ENCODE measurements around the gene GPR17. TPM values are rescaled to one million over a fixed set of nuclear protein-coding genes. Genes with fewer than 3 reads are reported as not detected.
A peak's percentile ranks its signal among the peaks of the same experiment; 100 is the strongest.

The GPR17 gene
- total and polyA plus RNA-seq, 5 donors from 2014 or later = not detected

DNA sequence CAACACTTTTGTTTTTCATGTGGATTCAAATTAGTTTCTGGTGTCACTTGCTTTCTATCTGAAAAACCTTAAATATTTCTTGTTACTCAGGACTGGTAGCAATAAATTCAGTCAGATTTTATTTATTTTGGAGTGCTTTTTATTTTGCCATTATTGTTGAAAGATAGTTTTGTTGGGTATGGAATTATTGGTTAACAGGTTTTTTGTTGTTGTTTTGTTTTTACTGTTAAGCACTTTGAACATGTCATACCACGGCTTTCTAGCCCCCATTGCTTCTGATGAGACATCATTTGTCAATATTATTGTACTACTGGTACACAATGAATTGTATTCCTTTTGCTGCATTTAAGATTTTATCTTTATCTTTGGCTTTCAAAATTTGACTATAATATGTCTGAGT, 42.5 kb downstream of the GPR17 start:
- no peaks in the 10 kb centered on the region for H3K4me1 Mint-ChIP-seq
- peaks cover 3% of the 10 kb centered on the region for H3K36me3 Mint-ChIP-seq
- Histone ChIP-seq H3K27ac (ENCODE audit: insufficient read depth, low read length, poor library complexity, severe bottlenecking) (no peak overlapping the region), H3K36me3 (ENCODE audit: control insufficient read depth, insufficient read depth, low read length) (no peaks in the 10 kb centered on the region), H3K4me1 (ENCODE audit: control insufficient read depth, insufficient read depth, low read length, poor library complexity, severe bottlenecking) (no peaks in the 10 kb centered on the region), H3K27me3 (ENCODE audit: control insufficient read depth, insufficient read depth, low read length) (peaks cover 7% of the 10 kb centered on the region), H3K9me3 (ENCODE audit: control insufficient read depth in 2 of 2, low read length in 2 of 2) (peaks cover 13 to 20% of the 10 kb centered on the region in 2 experiments), H3K4me3 (ENCODE audit: low read depth, low read length) (no peak overlapping the region)
- DNase-seq = no peak
- no peak for ATAC-seq (ENCODE audit: low read depth in 2 of 2)
- H3K9me3 Mint-ChIP-seq = peaks cover 0 to 28% (median 8%) of the 10 kb centered on the region in 7 donors
- no peak overlapping the region for H3K4me3 Mint-ChIP-seq
- peaks cover 19% of the 10 kb centered on the region for H3K27me3 Mint-ChIP-seq
- H3K27ac Mint-ChIP-seq = no peak overlapping the region

GRCh38 chr2:127690696-127691095, 44.7 kb downstream of the GPR17 start:
- H3K36me3 Mint-ChIP-seq = peaks cover 3% of the 10 kb centered on the region

DNA sequence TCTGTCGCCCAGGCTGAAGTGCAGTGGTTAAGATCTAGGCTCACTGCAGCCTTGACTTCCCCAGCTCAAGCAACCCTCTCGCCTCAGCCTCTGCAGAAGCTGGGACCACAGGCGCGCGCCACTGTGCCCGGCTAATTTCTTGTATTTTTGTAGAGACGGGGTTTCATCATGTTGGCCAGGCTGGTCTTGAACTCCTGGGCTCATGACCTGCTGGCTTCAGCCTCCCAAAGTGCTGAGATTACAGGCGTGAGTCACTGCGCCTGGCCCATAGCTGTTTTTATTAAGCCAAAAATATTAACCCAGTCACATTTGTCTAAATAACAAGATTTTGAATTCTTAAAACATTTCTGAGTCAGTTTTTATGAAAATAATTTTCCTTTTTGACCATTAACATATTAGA, 49.0 kb downstream of the GPR17 start:
- peaks cover 0 to 4% (median under 1%) of the 10 kb centered on the region in 4 donors for H3K4me1 Mint-ChIP-seq
- no peak overlapping the region for H3K27ac Mint-ChIP-seq
- no peak overlapping the region for H3K4me3 ChIP-seq (ENCODE audit: low read depth, low read length)
- H3K9me3 Mint-ChIP-seq = peaks cover 0 to 15% (median 7%) of the 10 kb centered on the region in 7 donors
- H3K4me3 Mint-ChIP-seq = no peak overlapping the region
- no peak overlapping the region for H3K27ac ChIP-seq (ENCODE audit: insufficient read depth, low read length, poor library complexity, severe bottlenecking)
- H3K36me3 Mint-ChIP-seq = peaks cover 7% of the 10 kb centered on the region
- no peaks in the 10 kb centered on the region for H3K36me3 ChIP-seq (ENCODE audit: control insufficient read depth, insufficient read depth, low read length)
- H3K4me1 ChIP-seq (ENCODE audit: control insufficient read depth, insufficient read depth, low read length, poor library complexity, severe bottlenecking) = no peaks in the 10 kb centered on the region
- H3K27me3 Mint-ChIP-seq = peaks cover 16% of the 10 kb centered on the region
- ATAC-seq (ENCODE audit: low read depth in 2 of 2) (no peak), DNase-seq (no peak)
- H3K27me3 ChIP-seq (ENCODE audit: control insufficient read depth, insufficient read depth, low read length) = no peaks in the 10 kb centered on the region
- peaks cover 2 to 12% of the 10 kb centered on the region in 2 experiments for H3K9me3 ChIP-seq (ENCODE audit: control insufficient read depth in 2 of 2, low read length in 2 of 2)

More at GRCh38 chr2:127690696-127691095, 44.7 kb downstream of the GPR17 start:
- Mint-ChIP-seq H3K9me3 (peaks cover 0 to 28% (median 8%) of the 10 kb centered on the region in 7 donors), H3K27me3 (peaks cover 27% of the 10 kb centered on the region), H3K27ac (no peak overlapping the region), H3K4me1 (no peaks in the 10 kb centered on the region), H3K4me3 (no peak overlapping the region)
- no peak for ATAC-seq (ENCODE audit: low read depth in 2 of 2)
- H3K4me3 ChIP-seq (ENCODE audit: low read depth, low read length) = no peak overlapping the region
- peaks cover 7% of the 10 kb centered on the region for H3K27me3 ChIP-seq (ENCODE audit: control insufficient read depth, insufficient read depth, low read length)
- H3K4me1 ChIP-seq (ENCODE audit: control insufficient read depth, insufficient read depth, low read length, poor library complexity, severe bottlenecking) = no peaks in the 10 kb centered on the region
- no peak for DNase-seq
- no peaks in the 10 kb centered on the region for H3K36me3 ChIP-seq (ENCODE audit: control insufficient read depth, insufficient read depth, low read length)
- no peak overlapping the region for H3K27ac ChIP-seq (ENCODE audit: insufficient read depth, low read length, poor library complexity, severe bottlenecking)
- peaks cover 13 to 20% of the 10 kb centered on the region in 2 experiments for H3K9me3 ChIP-seq (ENCODE audit: control insufficient read depth in 2 of 2, low read length in 2 of 2)

DNA sequence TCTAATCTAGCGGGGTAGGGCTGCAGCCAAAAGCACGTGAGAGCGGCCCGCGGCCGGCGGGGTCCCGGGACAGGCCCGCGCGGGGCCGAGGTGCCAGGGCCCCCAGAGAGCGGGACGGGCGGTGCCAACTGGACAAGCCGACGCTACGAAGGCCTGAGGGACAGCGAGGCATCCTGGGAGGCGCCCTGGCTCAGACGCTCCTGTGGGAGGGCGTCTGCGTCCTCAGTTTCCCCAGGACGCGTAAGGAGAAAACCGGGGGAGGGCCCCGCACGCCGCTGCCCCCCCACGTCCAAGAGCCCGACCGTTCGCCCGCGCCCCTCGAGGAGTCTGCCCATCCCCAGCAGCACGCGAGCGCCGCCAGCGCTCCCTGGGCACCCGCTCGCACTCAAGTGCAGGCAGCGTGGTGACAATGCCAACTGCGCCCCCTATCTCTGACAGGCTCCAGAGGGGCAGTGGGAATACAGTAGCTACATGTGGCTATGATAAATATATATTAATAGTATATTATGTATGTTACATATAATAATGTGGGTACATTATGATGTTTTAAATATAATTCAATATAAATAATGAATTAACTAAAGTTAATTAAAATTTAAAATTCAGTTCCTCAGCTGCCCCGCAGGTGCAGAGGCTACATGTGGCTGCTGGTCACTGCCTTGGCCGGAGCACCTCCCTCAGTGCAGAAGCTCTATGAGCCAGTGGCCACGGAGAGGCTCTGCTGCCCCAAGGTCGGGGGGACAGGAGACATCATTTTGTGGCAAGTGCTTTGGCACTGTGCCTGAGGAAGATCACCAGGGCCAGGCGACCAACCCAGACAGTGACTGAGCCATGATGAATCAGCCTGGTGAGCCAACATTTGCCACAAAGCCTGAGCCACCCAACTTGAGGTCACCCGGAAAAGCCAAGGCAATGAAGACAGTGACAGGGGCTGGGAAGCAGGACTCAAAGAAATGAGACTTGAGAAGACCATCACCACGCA, 49.8 kb downstream of the GPR17 start:
- H3K27ac Mint-ChIP-seq = no peak overlapping the region
- peak; percentile 33 to 56 (median 55) for DNase-seq
- H3K36me3 Mint-ChIP-seq = peaks cover 7% of the 10 kb centered on the region
- peaks cover 0 to 13% (median 7%) of the 10 kb centered on the region in 7 donors for H3K9me3 Mint-ChIP-seq
- Histone ChIP-seq H3K4me1 (ENCODE audit: control insufficient read depth, insufficient read depth, low read length, poor library complexity, severe bottlenecking) (peaks cover 6% of the 10 kb centered on the region), H3K9me3 (ENCODE audit: control insufficient read depth in 2 of 2, low read length in 2 of 2) (peaks cover 2 to 4% of the 10 kb centered on the region in 2 experiments), H3K27ac (ENCODE audit: insufficient read depth, low read length, poor library complexity, severe bottlenecking) (no peak overlapping the region), H3K36me3 (ENCODE audit: control insufficient read depth, insufficient read depth, low read length) (no peaks in the 10 kb centered on the region), H3K27me3 (ENCODE audit: control insufficient read depth, insufficient read depth, low read length) (no peaks in the 10 kb centered on the region), H3K4me3 (ENCODE audit: low read depth, low read length) (no peak overlapping the region)
- H3K4me3 Mint-ChIP-seq = peak overlapping the region in 1 of 4 donors; percentile 38
- peaks cover 16% of the 10 kb centered on the region for H3K27me3 Mint-ChIP-seq
- peak; percentile 50 to 75 for ATAC-seq (ENCODE audit: low read depth in 2 of 2)
- H3K4me1 Mint-ChIP-seq = peaks cover 0 to 8% (median 7%) of the 10 kb centered on the region in 4 donors

GRCh38 chr2:127697482-127698180, 51.7 kb downstream of the GPR17 start:
- H3K36me3 ChIP-seq (ENCODE audit: control insufficient read depth, insufficient read depth, low read length) = no peaks in the 10 kb centered on the region
- no peak overlapping the region for H3K27ac ChIP-seq (ENCODE audit: insufficient read depth, low read length, poor library complexity, severe bottlenecking)
- no peaks in the 10 kb centered on the region for H3K9me3 Mint-ChIP-seq
- DNase-seq (no peak), ATAC-seq (ENCODE audit: low read depth in 2 of 2) (no peak)
- no peaks in the 10 kb centered on the region for H3K27me3 ChIP-seq (ENCODE audit: control insufficient read depth, insufficient read depth, low read length)
- H3K27ac Mint-ChIP-seq = no peak overlapping the region
- no peaks in the 10 kb centered on the region for H3K9me3 ChIP-seq (ENCODE audit: control insufficient read depth in 2 of 2, low read length in 2 of 2)
- peaks cover 9% of the 10 kb centered on the region for H3K36me3 Mint-ChIP-seq
- peaks cover 16% of the 10 kb centered on the region for H3K27me3 Mint-ChIP-seq
- no peak overlapping the region for H3K4me3 ChIP-seq (ENCODE audit: low read depth, low read length)
- peaks cover 14% of the 10 kb centered on the region for H3K4me1 ChIP-seq (ENCODE audit: control insufficient read depth, insufficient read depth, low read length, poor library complexity, severe bottlenecking)
- peaks cover 11 to 20% (median 15%) of the 10 kb centered on the region in 4 donors for H3K4me1 Mint-ChIP-seq
- H3K4me3 Mint-ChIP-seq = peak overlapping the region in 1 of 4 donors; percentile 76

DNA sequence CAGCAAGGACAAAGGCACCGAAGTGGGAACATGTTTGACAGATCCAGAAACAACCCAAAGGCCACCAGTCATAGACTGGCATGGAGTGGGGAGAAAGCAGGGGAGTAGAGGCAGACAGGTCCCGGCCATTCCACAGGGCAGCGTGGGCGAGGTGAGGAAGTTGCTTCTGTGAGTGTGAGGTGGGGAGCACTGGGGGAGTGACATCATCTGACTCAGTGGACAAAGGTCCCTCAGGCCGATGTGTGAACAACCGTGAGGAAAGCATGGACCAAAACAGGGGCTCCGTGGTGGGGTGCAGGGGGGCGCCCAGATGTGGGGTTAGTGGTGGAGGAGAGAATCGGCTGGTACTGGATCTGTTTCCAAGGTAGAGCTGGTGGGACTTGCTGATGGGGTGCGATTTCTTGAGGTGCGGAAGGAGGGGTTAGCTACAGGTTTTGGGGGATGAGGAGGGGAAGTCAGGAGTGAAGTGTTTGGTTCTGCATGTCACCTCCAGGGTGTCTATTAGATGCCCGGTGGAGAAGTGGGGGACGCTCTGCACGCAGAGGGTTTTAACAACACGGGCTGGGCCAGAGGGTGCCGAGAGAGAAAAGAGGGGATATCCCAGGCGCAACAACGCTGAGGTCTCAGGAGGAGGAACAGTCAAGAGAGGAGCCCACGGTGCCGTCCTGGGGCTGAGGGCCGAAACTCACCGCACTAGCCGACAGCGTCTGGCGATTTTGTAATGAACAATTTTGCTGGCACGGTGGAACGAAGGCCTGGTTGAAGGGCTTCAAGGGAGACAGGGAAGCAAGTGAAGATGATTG, 52.8 kb downstream of the GPR17 start:
- no peaks in the 10 kb centered on the region for H3K9me3 ChIP-seq (ENCODE audit: control insufficient read depth in 2 of 2, low read length in 2 of 2)
- H3K27ac ChIP-seq (ENCODE audit: insufficient read depth, low read length, poor library complexity, severe bottlenecking) = no peak overlapping the region
- ATAC-seq (ENCODE audit: low read depth in 2 of 2) (no peak), DNase-seq (no peak)
- Mint-ChIP-seq H3K4me3 (peak overlapping the region in 2 of 4 donors; percentile 61 to 80), H3K4me1 (peaks cover 14 to 27% (median 22%) of the 10 kb centered on the region in 4 donors), H3K9me3 (no peaks in the 10 kb centered on the region), H3K36me3 (peaks cover 9% of the 10 kb centered on the region), H3K27ac (peak overlapping the region in 1 of 3 donors; percentile 82), H3K27me3 (peaks cover 16% of the 10 kb centered on the region)
- no peak overlapping the region for H3K4me3 ChIP-seq (ENCODE audit: low read depth, low read length)
- peaks cover 25% of the 10 kb centered on the region for H3K4me1 ChIP-seq (ENCODE audit: control insufficient read depth, insufficient read depth, low read length, poor library complexity, severe bottlenecking)
- peaks cover 3% of the 10 kb centered on the region for H3K36me3 ChIP-seq (ENCODE audit: control insufficient read depth, insufficient read depth, low read length)
- no peaks in the 10 kb centered on the region for H3K27me3 ChIP-seq (ENCODE audit: control insufficient read depth, insufficient read depth, low read length)

All from CD4-positive, CD25-positive, alpha-beta regulatory T cell (primary cell).